Thymus (tissue), 14 donors: ENCODE measurements around the gene GABRA6. TPM values are rescaled to one million over a fixed set of nuclear protein-coding genes. Genes with fewer than 3 reads are reported as not detected.
"Not testable (repeated sequence)": the region's sequence is repeated elsewhere in the genome, so short reads cannot be mapped to it uniquely, and the experiment has no call there.

ENCODE experiments used
- DNase-seq, 9 donors: peaks; one replicate each; pipeline ENCODE4 v3.0.0-alpha.2; 2013; ENCODE audit warnings: low spot score in 9 of 9, low read depth in 6 of 9, missing footprints in 1 of 9
- H3K27ac ChIP-seq, 2 donors: one replicate each; pipeline ENCODE4 v1.5.1; 2013; ENCODE audit warnings: control low read depth in 1 of 2, low read depth in 1 of 2, low read length in 1 of 2, mild to moderate bottlenecking in 1 of 2, moderate library complexity in 1 of 2
- H3K27me3 ChIP-seq, 2 donors: one replicate each; pipeline ENCODE4 v1.5.1; 2013; ENCODE audit warnings: low read length in 1 of 2; ENCODE audit not compliant: control insufficient read depth in 2 of 2, insufficient read depth in 1 of 2
- H3K36me3 ChIP-seq, 2 donors: one replicate each; pipeline ENCODE4 v1.5.1; 2013; ENCODE audit warnings: low read length in 1 of 2, mild to moderate bottlenecking in 1 of 2, moderate library complexity in 1 of 2; ENCODE audit not compliant: control insufficient read depth in 2 of 2, insufficient read depth in 2 of 2
- H3K4me1 ChIP-seq, 2 donors: one replicate each; pipeline ENCODE4 v1.5.1; 2013; ENCODE audit warnings: low read length in 2 of 2; ENCODE audit not compliant: control insufficient read depth in 2 of 2, insufficient read depth in 2 of 2
- H3K4me3 ChIP-seq, 2 donors: one replicate each; pipeline ENCODE4 v1.5.1; 2013; ENCODE audit warnings: low read length in 2 of 2, control low read depth in 1 of 2, mild to moderate bottlenecking in 1 of 2
- H3K9me3 ChIP-seq, 2 donors: one replicate each; pipeline ENCODE4 v1.5.1; 2013; ENCODE audit warnings: low read length in 1 of 2, mild to moderate bottlenecking in 1 of 2; ENCODE audit not compliant: control insufficient read depth in 2 of 2, insufficient read depth in 1 of 2
- WGBS: extraction: QIAGEN DNeasy Blood & Tissue Kit; methylation state at CpG from one replicate; pipeline ENCODE4 v1.1.7; 2013; 5-methylcytosine and 5-hydroxymethylcytosine counted together
- long read RNA-seq, 10 donors: transcript quantifications; one replicate each; lab custom pipeline, GENCODE V29; 2026
- polyA plus RNA-seq: library from polyadenylated mRNA; stranded (reverse); fragments of 200-250 nt; gene quantifications from one replicate; pipeline ENCODE4 v1.2.3, GENCODE V29; 2013
- total RNA-seq: library from RNA; stranded (reverse); fragments of 120-200 nt; gene quantifications from one replicate; pipeline ENCODE4 v1.2.4, GENCODE V29; 2013
- donor health status: healthy.

The GABRA6 gene
- total RNA-seq (not detected), polyA plus RNA-seq (not detected)
- long read RNA-seq, donor 1 = 0 reads
- long read RNA-seq, donor 2 = 0 reads
- long read RNA-seq, donor 3 = 0 reads
- long read RNA-seq, donor 4 = 0 reads
- long read RNA-seq, donor 5 = 0 reads
- long read RNA-seq, donor 6 = 0 reads
- long read RNA-seq, donor 7 = 0 reads
- long read RNA-seq, donor 8 = 0 reads
- long read RNA-seq, donor 9 = 0 reads
- long read RNA-seq, donor 10 = 0 reads

DNA sequence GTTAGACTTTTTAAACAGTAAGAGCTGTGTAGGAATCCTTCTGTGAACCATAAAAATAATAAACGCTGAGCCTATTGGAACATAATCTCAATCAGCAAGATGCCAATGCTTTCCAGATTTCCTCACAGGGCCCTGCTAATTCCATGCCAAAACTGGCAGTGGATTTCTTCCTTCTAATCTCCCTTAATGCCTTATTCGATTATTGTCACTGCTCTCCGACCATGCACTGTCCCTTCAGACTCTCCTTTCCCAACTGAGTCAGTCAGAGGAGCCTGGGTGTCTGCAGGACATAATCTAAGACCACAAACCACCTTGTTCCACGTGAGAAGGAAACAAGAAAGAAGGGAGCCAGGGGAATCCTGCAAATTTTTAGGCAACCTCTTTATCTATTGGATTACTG, at the start of gene GABRA6:
GABRA6 (plus strand) TSS at position 261 of the 400 bp plus-strand sequence. CDS start 269 bp downstream, outside the sequence.
- 74% methylated on average over 4 of the region's 4 CpGs for WGBS
- H3K9me3 ChIP-seq = no peaks in the 10 kb centered on the region
- H3K4me1 ChIP-seq = no peaks in the 10 kb centered on the region
- H3K27ac ChIP-seq = no peak within 1 kb of the TSS
- H3K36me3 ChIP-seq = no peaks in the 10 kb centered on the region
- no peaks in the 10 kb centered on the region for H3K27me3 ChIP-seq
- DNase-seq = no peak
- no peak within 1 kb of the TSS for H3K4me3 ChIP-seq

- WGBS = 88% methylated on average over 1 of the region's 1 CpG
- Histone ChIP-seq H3K4me1 (no peaks in the 10 kb centered on the region), H3K36me3 (no peaks in the 10 kb centered on the region), H3K4me3 (no peak overlapping the region), H3K27ac (no peak overlapping the region), H3K9me3 (no peaks in the 10 kb centered on the region), H3K27me3 (no peaks in the 10 kb centered on the region)
- no peak for DNase-seq
These were observed 47.9 kb upstream of the GABRA6 start for GRCh38 chr5:161637591-161637990.

DNA sequence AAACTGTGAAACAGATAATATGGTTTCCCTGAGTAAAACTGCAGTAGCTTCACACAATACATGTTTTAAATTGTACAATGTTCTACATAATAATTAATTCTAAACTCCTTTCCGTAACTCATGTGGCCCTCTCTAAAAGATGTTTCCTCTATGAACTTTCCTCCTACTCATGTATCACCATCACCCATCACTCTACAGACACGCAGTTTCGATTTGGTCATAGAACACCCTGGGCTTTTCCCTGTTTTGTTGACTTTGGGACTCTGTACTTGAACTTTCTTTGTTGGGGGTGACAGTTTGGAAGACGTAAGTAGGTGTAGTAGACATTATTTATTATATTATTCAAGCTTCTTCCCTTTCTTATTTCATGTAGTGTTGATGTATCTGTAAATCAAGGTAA, 44.1 kb upstream of the GABRA6 start:
- Histone ChIP-seq H3K27ac (no peak overlapping the region), H3K27me3 (no peaks in the 10 kb centered on the region), H3K9me3 (no peaks in the 10 kb centered on the region), H3K4me3 (no peak overlapping the region), H3K36me3 (no peaks in the 10 kb centered on the region), H3K4me1 (no peaks in the 10 kb centered on the region)
- no peak for DNase-seq
- WGBS = 94% methylated on average over 4 of the region's 4 CpGs

DNA sequence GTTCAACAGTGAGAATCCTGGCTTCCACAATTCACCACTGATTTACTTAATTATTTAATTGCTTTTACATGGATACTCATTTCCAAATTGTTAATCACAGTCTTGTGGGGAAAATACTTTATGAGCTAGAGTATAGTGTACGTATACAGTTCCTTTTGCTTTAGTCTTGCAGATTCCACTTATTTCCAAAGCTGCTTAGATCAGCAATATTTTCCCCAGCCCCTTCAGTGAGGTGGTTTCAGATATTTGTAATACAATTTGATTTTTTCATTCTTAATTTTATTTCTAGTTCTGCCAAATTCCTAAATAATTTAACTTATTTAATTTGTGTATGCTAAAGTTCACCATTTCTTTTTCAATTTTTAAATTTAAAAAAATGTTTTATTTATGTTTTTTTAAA, 40.3 kb upstream of the GABRA6 start:
- no peak overlapping the region for H3K27ac ChIP-seq
- WGBS = 96% methylated on average over 1 of the region's 1 CpG
- no peaks in the 10 kb centered on the region for H3K27me3 ChIP-seq
- H3K4me1 ChIP-seq = no peaks in the 10 kb centered on the region
- H3K36me3 ChIP-seq = no peaks in the 10 kb centered on the region
- no peak for DNase-seq
- H3K4me3 ChIP-seq = no peak overlapping the region
- no peaks in the 10 kb centered on the region for H3K9me3 ChIP-seq

DNA sequence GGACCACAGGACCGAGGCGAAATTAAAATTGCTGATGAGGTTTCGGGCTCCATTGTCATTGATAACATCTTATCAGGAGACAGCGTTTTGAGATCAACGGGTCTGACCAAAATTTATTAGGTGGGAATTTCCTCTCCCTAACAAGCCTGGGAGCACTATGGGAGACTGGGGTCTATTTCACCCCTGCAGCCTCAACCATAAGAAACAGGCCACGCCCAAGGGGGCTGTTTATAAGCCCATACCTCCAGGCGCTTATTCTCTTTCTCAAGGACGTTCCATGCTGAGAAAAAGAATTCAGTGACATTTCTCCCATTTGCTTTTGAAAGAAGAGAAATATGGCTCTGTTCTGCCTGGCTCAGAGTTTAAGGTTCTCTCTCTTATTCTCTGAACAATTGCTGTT, 33.6 kb upstream of the GABRA6 start:
- H3K27ac ChIP-seq, H3K4me3 ChIP-seq: not testable (repeated sequence)
- WGBS = 82% methylated on average over 8 of the region's 8 CpGs

GRCh38 chr5:161660806-161661205, 24.7 kb upstream of the GABRA6 start:
- H3K36me3 ChIP-seq = no peaks in the 10 kb centered on the region
- WGBS = 88% methylated on average over 12 of the region's 12 CpGs

More for the DNA sequence above, 33.6 kb upstream of the GABRA6 start:
- H3K36me3 ChIP-seq, DNase-seq, H3K27me3 ChIP-seq, H3K4me1 ChIP-seq, H3K9me3 ChIP-seq: not testable (repeated sequence)

DNA sequence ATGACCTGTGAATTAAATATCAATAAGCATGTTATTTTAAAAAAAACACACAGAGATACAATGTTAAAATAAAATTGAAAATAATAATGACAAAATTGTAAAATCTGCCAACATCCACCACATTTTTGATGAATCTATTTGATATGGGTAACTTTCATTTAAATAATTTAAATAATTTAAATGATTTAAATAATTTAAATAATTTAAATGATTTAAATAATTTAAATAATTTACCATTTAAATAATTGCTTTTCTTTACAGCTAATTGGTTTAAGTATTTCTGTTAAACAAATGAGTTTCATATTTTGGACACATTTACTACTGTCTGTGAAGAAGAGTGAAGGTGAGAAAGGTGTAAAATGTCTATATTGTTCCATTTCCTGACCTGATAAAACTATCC, 22.1 kb upstream of the GABRA6 start:
- H3K4me3 ChIP-seq = no peak overlapping the region
- no peak for DNase-seq
- H3K27ac ChIP-seq = no peak overlapping the region
- no peaks in the 10 kb centered on the region for H3K27me3 ChIP-seq
- no peaks in the 10 kb centered on the region for H3K9me3 ChIP-seq
- no peaks in the 10 kb centered on the region for H3K4me1 ChIP-seq
- no peaks in the 10 kb centered on the region for H3K36me3 ChIP-seq

More at GRCh38 chr5:161660806-161661205, 24.7 kb upstream of the GABRA6 start:
- no peak for DNase-seq
- Histone ChIP-seq H3K27ac (no peak overlapping the region), H3K4me3 (no peak overlapping the region), H3K9me3 (no peaks in the 10 kb centered on the region), H3K4me1 (no peaks in the 10 kb centered on the region), H3K27me3 (no peaks in the 10 kb centered on the region)

GRCh38 chr5:161676103-161676502, 9.4 kb upstream of the GABRA6 start:
- H3K27ac ChIP-seq = no peak overlapping the region
- no peaks in the 10 kb centered on the region for H3K4me1 ChIP-seq
- DNase-seq = no peak
- no peaks in the 10 kb centered on the region for H3K36me3 ChIP-seq
- H3K9me3 ChIP-seq = no peaks in the 10 kb centered on the region
- 15% methylated on average over 2 of the region's 2 CpGs for WGBS
- no peak overlapping the region for H3K4me3 ChIP-seq
- no peaks in the 10 kb centered on the region for H3K27me3 ChIP-seq

GRCh38 chr5:161686149-161686548, 628 bp downstream of the GABRA6 start:
- H3K9me3 ChIP-seq = no peaks in the 10 kb centered on the region
- no peak for DNase-seq
- 85% methylated on average over 8 of the region's 8 CpGs for WGBS

More at GRCh38 chr5:161686149-161686548, 628 bp downstream of the GABRA6 start:
- H3K36me3 ChIP-seq = no peaks in the 10 kb centered on the region
- no peak overlapping the region for H3K27ac ChIP-seq
- H3K4me1 ChIP-seq = no peaks in the 10 kb centered on the region
- no peak overlapping the region for H3K4me3 ChIP-seq
- H3K27me3 ChIP-seq = no peaks in the 10 kb centered on the region
